HepG2 (cell line): Measurements from ENCODE around the gene H2AZ2. TPM values are rescaled to one million over a fixed set of nuclear protein-coding genes. Genes with fewer than 3 reads are reported as not detected.
A peak's percentile ranks its signal among the peaks of the same experiment; 100 is the strongest.

Experiments used
- ATAC-seq: fragments of 200-7000 bp; cut with Tn5 transposase; 3 replicates; pipeline ENCODE4 v1.9.1; 2020; ENCODE audit warnings: mild to moderate bottlenecking, moderate library complexity
- BruUV-seq: library from RNA; stranded (reverse); fragments of 400-500 nt; replicated peaks from 2 replicates; lab custom pipeline; 2021; lab: Mats Ljungman, UMichigan
- CTCF ChIA-PET: fragments of 300-600 bp; formaldehyde crosslinking; extraction: SDS; loops from one replicate; lab custom pipeline; 2021; ENCODE audit warnings: low total read pairs, inconsistent platforms, low intra/inter-chr PET ratio; lab: Yijun Ruan, JAX
- POLR2A ChIA-PET: fragments of 350-600 bp; sonication (Branson Sonifier 250); formaldehyde crosslinking; loops from one replicate; lab custom pipeline; 2020; ENCODE audit warnings: antibody characterized with exemption, inconsistent platforms; lab: Yijun Ruan, JAX
- DNase-seq: peaks from one replicate; pipeline ENCODE4 v3.0.0-alpha.2; 2015; ENCODE audit warnings: low spot score
- FAIRE-seq: peaks from 3 replicates; lab custom pipeline; 2011; peaks lifted over from hg19 to GRCh38; lab: Jason Lieb, UNC
- H2AFZ ChIP-seq: one replicate; pipeline ENCODE4 v1.6.1; 2011; ENCODE audit warnings: low read length, inconsistent platforms
- H3K27ac ChIP-seq: fragments of 300-600 bp; 3 replicates; pipeline ENCODE4 v1.8.0; 2011; ENCODE audit warnings: mixed run types, mild to moderate bottlenecking, mixed read lengths, low read length, inconsistent platforms; ENCODE audit not compliant: insufficient read depth; ENCODE audit errors: extremely low read length
- H3K27me3 ChIP-seq, 2 experiments: fragments of 200-600 bp in 1 of 2; 2 replicates in 1 of 2; 3 replicates in 1 of 2; pipeline versions ENCODE4 v1.6.0 to v1.8.0; 2011; ENCODE audit warnings: low read length in 2 of 2, mild to moderate bottlenecking in 2 of 2, moderate library complexity in 2 of 2, inconsistent platforms in 1 of 2; ENCODE audit not compliant: insufficient read depth in 2 of 2, control insufficient read depth in 1 of 2
- H3K36me3 ChIP-seq, 2 experiments: fragments of 200-600 bp in 1 of 2; replicated peaks in 1 of 2; 2 replicates in 1 of 2; 3 replicates in 1 of 2; pipeline versions ENCODE4 v1.5.1 to v1.8.0; 2011; ENCODE audit warnings: low read length in 2 of 2, inconsistent platforms in 1 of 2; ENCODE audit not compliant: insufficient read depth in 2 of 2, control insufficient read depth in 1 of 2
- H3K4me1 ChIP-seq: 2 replicates; pipeline ENCODE4 v1.5.1; 2012; ENCODE audit warnings: low read length, inconsistent platforms; ENCODE audit not compliant: insufficient read depth
- H3K4me2 ChIP-seq: 2 replicates; pipeline ENCODE4 v1.6.0; 2011; ENCODE audit warnings: low read depth, low read length, inconsistent platforms
- H3K4me3 ChIP-seq, 3 experiments: fragments of 200-600 bp in 1 of 3; sonication (generic), shearing (Covaris generic) in 1 of 3; replicated peaks in 1 of 3; 2 replicates each; pipeline ENCODE4 v1.5.1; 2011 to 2016; ENCODE audit warnings: low read length in 3 of 3, inconsistent platforms in 2 of 3, low read depth in 2 of 3, mild to moderate bottlenecking in 2 of 3, control low read depth in 1 of 3, mixed read lengths in 1 of 3; ENCODE audit not compliant: insufficient read depth in 1 of 3
- H3K79me2 ChIP-seq: one replicate; pipeline ENCODE4 v1.6.1; 2011; ENCODE audit warnings: low read length, inconsistent platforms; ENCODE audit not compliant: insufficient read depth
- H3K9ac ChIP-seq: 2 replicates; pipeline ENCODE4 v1.6.0; 2011; ENCODE audit warnings: mild to moderate bottlenecking, low read depth, low read length, inconsistent platforms; ENCODE audit not compliant: insufficient read depth
- H3K9me3 ChIP-seq: 2 replicates; pipeline ENCODE4 v1.5.1; 2012; ENCODE audit warnings: mild to moderate bottlenecking, low read length
- H4K20me1 ChIP-seq: 2 replicates; pipeline ENCODE4 v1.6.0; 2011; ENCODE audit warnings: inconsistent platforms, mild to moderate bottlenecking, low read length, moderate library complexity; ENCODE audit not compliant: insufficient read depth
- NFATC3 ChIP-seq: sonication (generic); formaldehyde crosslinking; IDR thresholded peaks from 2 replicates; pipeline ENCODE4 v1.5.1; 2020; ENCODE audit warnings: mild to moderate bottlenecking, missing genetic modification reagents
- SMAD9 ChIP-seq: sonication (generic); formaldehyde crosslinking; IDR thresholded peaks from 2 replicates; pipeline ENCODE4 v1.5.1; 2020; ENCODE audit warnings: mild to moderate bottlenecking, missing genetic modification reagents
- ZNF567 ChIP-seq: sonication (generic); formaldehyde crosslinking; IDR thresholded peaks from 2 replicates; pipeline ENCODE4 v1.8.1; 2023; ENCODE audit warnings: mild to moderate bottlenecking, missing genetic modification reagents, borderline replicate concordance
- in situ Hi-C: cut with HindIII; loops from 2 replicates; pipeline ENCODE4 v1.10.0; 2017; ENCODE audit warnings: low pct_unique_long_range_greater_than_20kb; ENCODE audit not compliant: extremely low pct_ligation_motif_present
- intact Hi-C: fragments of 100-400 bp; cut with micrococcal nuclease; formaldehyde crosslinking; loops from one replicate; pipeline ENCODE4 v1.10.0; 2022; ENCODE audit not compliant: unreplicated experiment
- polyA plus RNA-seq, 8 experiments: library from polyadenylated mRNA; depleted of rRNA in 3 of 8; stranded (reverse) in 7 of 8; unstranded in 1 of 8; fragments of >200 nt; fragmentation: Illumina TruSeq in 4 of 8; extraction: Trizol in 4 of 8; gene quantifications; 2 replicates each; pipeline versions ENCODE4 v1.2.1 to v1.2.3, GENCODE V29; 2011 to 2016; ENCODE audit warnings: low read depth in 4 of 8, missing spikeins in 1 of 8, mixed read lengths in 1 of 8; ENCODE audit not compliant: insufficient read depth in 1 of 8
- total RNA-seq, 5 experiments: library from RNA; depleted of rRNA; stranded (reverse); fragments of >200 nt; fragmentation: Illumina TruSeq; extraction: Trizol; gene quantifications; 2 replicates each; pipeline ENCODE4 v1.2.3, GENCODE V29; 2016; ENCODE audit warnings: low read depth in 1 of 5
- TF ChIP-seq, protein P1 (sequence below): sonication (generic); formaldehyde crosslinking; IDR thresholded peaks from 2 replicates; pipeline ENCODE4 v1.5.1; 2020; ENCODE audit warnings: mild to moderate bottlenecking, missing genetic modification reagents, moderate library complexity

The H2AZ2 gene
- total and polyA plus RNA-seq, 2 of the 13 experiments (the other 11 are each of a cell fraction or from before 2014, with no cell fraction given), result 121 to 223 TPM

GRCh38 chr7:44784364-44784763, 63.5 kb downstream of the H2AZ2 start (continued):
- TF ChIP-seq, protein P1, sequence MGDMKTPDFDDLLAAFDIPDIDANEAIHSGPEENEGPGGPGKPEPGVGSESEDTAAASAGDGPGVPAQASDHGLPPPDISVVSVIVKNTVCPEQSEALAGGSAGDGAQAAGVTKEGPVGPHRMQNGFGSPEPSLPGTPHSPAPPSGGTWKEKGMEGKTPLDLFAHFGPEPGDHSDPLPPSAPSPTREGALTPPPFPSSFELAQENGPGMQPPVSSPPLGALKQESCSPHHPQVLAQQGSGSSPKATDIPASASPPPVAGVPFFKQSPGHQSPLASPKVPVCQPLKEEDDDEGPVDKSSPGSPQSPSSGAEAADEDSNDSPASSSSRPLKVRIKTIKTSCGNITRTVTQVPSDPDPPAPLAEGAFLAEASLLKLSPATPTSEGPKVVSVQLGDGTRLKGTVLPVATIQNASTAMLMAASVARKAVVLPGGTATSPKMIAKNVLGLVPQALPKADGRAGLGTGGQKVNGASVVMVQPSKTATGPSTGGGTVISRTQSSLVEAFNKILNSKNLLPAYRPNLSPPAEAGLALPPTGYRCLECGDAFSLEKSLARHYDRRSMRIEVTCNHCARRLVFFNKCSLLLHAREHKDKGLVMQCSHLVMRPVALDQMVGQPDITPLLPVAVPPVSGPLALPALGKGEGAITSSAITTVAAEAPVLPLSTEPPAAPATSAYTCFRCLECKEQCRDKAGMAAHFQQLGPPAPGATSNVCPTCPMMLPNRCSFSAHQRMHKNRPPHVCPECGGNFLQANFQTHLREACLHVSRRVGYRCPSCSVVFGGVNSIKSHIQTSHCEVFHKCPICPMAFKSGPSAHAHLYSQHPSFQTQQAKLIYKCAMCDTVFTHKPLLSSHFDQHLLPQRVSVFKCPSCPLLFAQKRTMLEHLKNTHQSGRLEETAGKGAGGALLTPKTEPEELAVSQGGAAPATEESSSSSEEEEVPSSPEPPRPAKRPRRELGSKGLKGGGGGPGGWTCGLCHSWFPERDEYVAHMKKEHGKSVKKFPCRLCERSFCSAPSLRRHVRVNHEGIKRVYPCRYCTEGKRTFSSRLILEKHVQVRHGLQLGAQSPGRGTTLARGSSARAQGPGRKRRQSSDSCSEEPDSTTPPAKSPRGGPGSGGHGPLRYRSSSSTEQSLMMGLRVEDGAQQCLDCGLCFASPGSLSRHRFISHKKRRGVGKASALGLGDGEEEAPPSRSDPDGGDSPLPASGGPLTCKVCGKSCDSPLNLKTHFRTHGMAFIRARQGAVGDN (CRISPR knock-in tag), result no peak
- TF ChIP-seq SMAD9, result no peak

DNA sequence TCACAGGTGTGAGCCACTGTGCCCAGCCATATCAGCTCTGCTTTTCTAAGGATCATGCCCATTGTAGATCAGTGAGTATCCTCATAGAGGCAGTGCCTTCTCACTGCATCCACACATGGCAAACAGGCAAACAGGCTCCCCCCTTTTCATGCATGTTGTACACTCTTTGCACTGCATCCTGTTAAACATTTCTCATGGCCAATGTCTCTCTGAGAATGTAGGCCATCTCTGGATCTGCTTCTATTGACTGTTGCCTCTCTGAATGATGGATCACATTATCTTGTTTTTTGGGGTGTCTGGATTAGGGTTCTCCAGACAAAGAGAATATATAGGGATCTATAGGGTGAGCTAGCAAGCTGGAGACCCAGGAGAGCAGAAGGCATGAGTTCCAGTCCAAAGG, 64.5 kb downstream of the H2AZ2 start:
- H3K4me2 ChIP-seq, result no peak overlapping the region
- H3K36me3 ChIP-seq, result no peaks in the 10 kb centered on the region
- no peaks in the 10 kb centered on the region for H4K20me1 ChIP-seq
- no peak for ATAC-seq
- no peaks in the 10 kb centered on the region for H3K9me3 ChIP-seq
- peaks cover 1 to 5% of the 10 kb centered on the region in 2 experiments; a peak in 2 of 5 replicates for H3K27me3 ChIP-seq
- intact Hi-C loops, result no loop called here
- POLR2A ChIA-PET, result interaction anchor here (0.6 kb wide), 1 partner anchor 192 kb away, joined by 4 read pairs; no protein-coding TSS in a partner anchor
- no peak for DNase-seq
- H3K27ac ChIP-seq, result no peak overlapping the region
- in situ Hi-C loops, result no loop called here
- TF ChIP-seq NFATC3 (CRISPR knock-in tag), result no peak
- peak; percentile 44; the same call in 1 of the 2 replicates for TF ChIP-seq ZNF567 (CRISPR knock-in tag)
- BruUV-seq, result no TSS peak
- no peaks in the 10 kb centered on the region for H3K79me2 ChIP-seq
- peaks cover 27% of the 10 kb centered on the region for H3K4me1 ChIP-seq
- no peak overlapping the region for H3K9ac ChIP-seq
- no peak overlapping the region for H2AFZ ChIP-seq
- CTCF ChIA-PET, result no interaction called here
- FAIRE-seq, result no peak
- no peak overlapping the region for H3K4me3 ChIP-seq
